SK-N-SH (cell line): ENCODE results near the gene RAB20.

Source experiments
- ELF1 ChIP-seq: IDR thresholded peaks from 2 replicates; pipeline ENCODE4 v1.4.0; 2012
- EP300 ChIP-seq, 2 experiments: IDR thresholded peaks; 2 replicates each; pipeline versions ENCODE4 v1.4.0 to v1.6.1; 2012; ENCODE audit warnings: borderline replicate concordance in 1 of 2, low read depth in 1 of 2, low read length in 1 of 2
- EZH2phosphoT487 ChIP-seq: fragments of 200-600 bp; sonication (generic); IDR thresholded peaks from 2 replicates; pipeline ENCODE4 v1.6.1; 2017; ENCODE audit warnings: low read depth, mixed run types, mild to moderate bottlenecking, antibody characterized with exemption, moderate library complexity, borderline replicate concordance
- FOXM1 ChIP-seq: IDR thresholded peaks from 2 replicates; pipeline ENCODE4 v1.4.0; 2012; ENCODE audit warnings: low read depth, mild to moderate bottlenecking
- MEF2A ChIP-seq: IDR thresholded peaks from 2 replicates; pipeline ENCODE4 v1.4.0; 2012; ENCODE audit warnings: low read depth, borderline replicate concordance
- POLR2AphosphoS5 ChIP-seq: IDR thresholded peaks from 2 replicates; pipeline ENCODE4 v1.6.1; 2012; ENCODE audit warnings: low read depth, low read length
- TEAD4 ChIP-seq: IDR thresholded peaks from 2 replicates; pipeline ENCODE4 v1.4.0; 2012; ENCODE audit warnings: mild to moderate bottlenecking, borderline replicate concordance; ENCODE audit not compliant: insufficient read depth
- TF ChIP-seq, protein P1 (sequence below): fragments of 200-600 bp; sonication (generic); IDR thresholded peaks from 2 replicates; pipeline ENCODE4 v1.6.1; 2017; ENCODE audit warnings: antibody characterized with exemption, mild to moderate bottlenecking, moderate library complexity
- TF ChIP-seq, protein P2 (sequence below): IDR thresholded peaks from 2 replicates; pipeline ENCODE4 v1.6.1; 2012; ENCODE audit warnings: mild to moderate bottlenecking, low read depth, low read length, moderate library complexity

DNA sequence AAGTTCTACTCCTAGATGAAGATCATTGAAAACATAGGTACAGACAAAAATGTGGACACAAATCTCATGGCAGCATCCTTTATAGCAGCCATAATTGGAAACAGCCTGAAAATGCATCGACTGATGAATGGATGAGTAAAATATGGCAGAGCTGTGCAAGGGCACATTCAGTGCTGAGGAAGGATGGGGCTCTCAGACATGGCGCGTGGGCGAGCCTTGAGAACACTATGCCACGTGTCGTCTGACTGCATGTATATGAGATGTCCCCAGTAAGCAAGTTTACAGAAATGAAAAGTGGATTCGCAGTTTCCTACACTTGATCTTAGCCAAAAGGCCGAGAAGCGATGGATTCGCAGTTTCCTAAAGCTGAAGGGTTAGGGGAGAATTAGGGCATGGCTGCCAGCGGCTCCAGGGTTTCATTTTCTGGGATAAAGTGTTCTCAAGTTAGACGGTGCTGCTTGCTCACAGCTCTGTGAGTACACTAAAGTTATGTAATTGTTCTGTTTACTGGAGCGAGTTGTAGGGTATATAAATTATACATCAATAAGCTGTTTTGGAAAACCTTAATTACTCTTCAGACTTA, 78.0 kb downstream of the RAB20 start:
- TF ChIP-seq, protein P1, sequence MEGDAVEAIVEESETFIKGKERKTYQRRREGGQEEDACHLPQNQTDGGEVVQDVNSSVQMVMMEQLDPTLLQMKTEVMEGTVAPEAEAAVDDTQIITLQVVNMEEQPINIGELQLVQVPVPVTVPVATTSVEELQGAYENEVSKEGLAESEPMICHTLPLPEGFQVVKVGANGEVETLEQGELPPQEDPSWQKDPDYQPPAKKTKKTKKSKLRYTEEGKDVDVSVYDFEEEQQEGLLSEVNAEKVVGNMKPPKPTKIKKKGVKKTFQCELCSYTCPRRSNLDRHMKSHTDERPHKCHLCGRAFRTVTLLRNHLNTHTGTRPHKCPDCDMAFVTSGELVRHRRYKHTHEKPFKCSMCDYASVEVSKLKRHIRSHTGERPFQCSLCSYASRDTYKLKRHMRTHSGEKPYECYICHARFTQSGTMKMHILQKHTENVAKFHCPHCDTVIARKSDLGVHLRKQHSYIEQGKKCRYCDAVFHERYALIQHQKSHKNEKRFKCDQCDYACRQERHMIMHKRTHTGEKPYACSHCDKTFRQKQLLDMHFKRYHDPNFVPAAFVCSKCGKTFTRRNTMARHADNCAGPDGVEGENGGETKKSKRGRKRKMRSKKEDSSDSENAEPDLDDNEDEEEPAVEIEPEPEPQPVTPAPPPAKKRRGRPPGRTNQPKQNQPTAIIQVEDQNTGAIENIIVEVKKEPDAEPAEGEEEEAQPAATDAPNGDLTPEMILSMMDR = no peak
- TF ChIP-seq, protein P2, sequence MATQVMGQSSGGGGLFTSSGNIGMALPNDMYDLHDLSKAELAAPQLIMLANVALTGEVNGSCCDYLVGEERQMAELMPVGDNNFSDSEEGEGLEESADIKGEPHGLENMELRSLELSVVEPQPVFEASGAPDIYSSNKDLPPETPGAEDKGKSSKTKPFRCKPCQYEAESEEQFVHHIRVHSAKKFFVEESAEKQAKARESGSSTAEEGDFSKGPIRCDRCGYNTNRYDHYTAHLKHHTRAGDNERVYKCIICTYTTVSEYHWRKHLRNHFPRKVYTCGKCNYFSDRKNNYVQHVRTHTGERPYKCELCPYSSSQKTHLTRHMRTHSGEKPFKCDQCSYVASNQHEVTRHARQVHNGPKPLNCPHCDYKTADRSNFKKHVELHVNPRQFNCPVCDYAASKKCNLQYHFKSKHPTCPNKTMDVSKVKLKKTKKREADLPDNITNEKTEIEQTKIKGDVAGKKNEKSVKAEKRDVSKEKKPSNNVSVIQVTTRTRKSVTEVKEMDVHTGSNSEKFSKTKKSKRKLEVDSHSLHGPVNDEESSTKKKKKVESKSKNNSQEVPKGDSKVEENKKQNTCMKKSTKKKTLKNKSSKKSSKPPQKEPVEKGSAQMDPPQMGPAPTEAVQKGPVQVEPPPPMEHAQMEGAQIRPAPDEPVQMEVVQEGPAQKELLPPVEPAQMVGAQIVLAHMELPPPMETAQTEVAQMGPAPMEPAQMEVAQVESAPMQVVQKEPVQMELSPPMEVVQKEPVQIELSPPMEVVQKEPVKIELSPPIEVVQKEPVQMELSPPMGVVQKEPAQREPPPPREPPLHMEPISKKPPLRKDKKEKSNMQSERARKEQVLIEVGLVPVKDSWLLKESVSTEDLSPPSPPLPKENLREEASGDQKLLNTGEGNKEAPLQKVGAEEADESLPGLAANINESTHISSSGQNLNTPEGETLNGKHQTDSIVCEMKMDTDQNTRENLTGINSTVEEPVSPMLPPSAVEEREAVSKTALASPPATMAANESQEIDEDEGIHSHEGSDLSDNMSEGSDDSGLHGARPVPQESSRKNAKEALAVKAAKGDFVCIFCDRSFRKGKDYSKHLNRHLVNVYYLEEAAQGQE = no peak
- no peak for TF ChIP-seq TEAD4
- TF ChIP-seq POLR2AphosphoS5 = no peak
- no peak for TF ChIP-seq EP300 (IDR thresholded peaks at IDR 0.05; ENCODE audit: borderline replicate concordance in 1 of 2, low read depth in 1 of 2, low read length in 1 of 2)
- no peak for TF ChIP-seq FOXM1
- TF ChIP-seq MEF2A = no peak
- TF ChIP-seq EZH2phosphoT487 = no peak
- TF ChIP-seq ELF1 = no peak
